Measurements from ENCODE around the gene CAMTA1.

CAMTA1 gene

GRCh38 chr1:7716506-7716905 is 931.3 kb downstream of the CAMTA1 start (continued):
- no peak for TF ChIP-seq TRIM28 (IDR thresholded peaks at IDR 0.05; ENCODE audit: borderline replicate concordance, low read length)

DNA sequence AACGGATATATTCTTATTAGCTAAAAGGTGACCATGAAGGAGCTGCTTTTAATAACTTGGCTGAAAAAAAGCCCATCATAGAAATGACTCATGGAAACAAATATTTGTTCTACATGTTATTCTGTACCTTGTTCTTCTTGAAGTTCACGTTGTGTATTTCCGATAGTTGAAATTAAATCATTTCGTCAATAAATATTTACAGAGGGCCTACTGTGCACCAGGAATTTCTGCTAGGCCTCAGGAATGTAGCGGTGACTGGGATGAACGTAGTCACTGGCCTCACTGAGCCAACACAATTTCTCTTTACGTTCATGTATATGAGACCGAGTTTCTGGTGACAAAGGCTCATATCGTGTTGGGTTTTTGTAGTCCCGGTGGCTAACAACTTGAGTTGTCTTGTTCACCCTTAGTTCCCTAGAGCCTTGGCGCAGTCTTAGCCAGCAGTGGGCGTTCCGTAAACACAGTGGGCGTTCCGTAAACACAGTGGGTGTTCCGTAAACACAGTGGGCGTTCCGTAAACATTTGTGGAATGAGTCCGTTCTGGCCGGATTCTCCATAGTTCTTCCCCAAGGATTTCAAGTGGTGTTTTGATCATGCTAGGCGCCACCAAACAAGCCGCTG is 932.6 kb downstream of the CAMTA1 start:
- no peaks in the 10 kb centered on the region for H3K36me3 ChIP-seq (ENCODE audit: control insufficient read depth in 2 of 2, insufficient read depth in 1 of 2, low read length in 2 of 2)
- no peaks in the 10 kb centered on the region for H3K9me3 ChIP-seq (ENCODE audit: control insufficient read depth, insufficient read depth, low read depth, low read length)
- no peaks in the 10 kb centered on the region for H3K4me1 ChIP-seq (ENCODE audit: control insufficient read depth, insufficient read depth, low read length)
- ChIA-PET CTCF (interaction anchor here (0.7 to 2.0 kb wide), 5 partner anchors 34 to 74 kb away, joined by 3 to 7 read pairs (median 6); no protein-coding TSS in a partner anchor), POLR2A (no interaction called here)
- no peak overlapping the region for H3K27ac ChIP-seq (ENCODE audit: extremely low read depth, low read depth, low read length)
- no peak overlapping the region for H3K4me3 ChIP-seq (ENCODE audit: low read depth, low read length)
- peak; percentile 64 for TF ChIP-seq EGR2 (tag by site-specific recombination; IDR thresholded peaks at IDR 0.05; ENCODE audit: low read depth)
- peak; percentile 87 for TF ChIP-seq ZIC2 (tag by site-specific recombination; IDR thresholded peaks at IDR 0.05)
- no peak for TF ChIP-seq ZNF654 (tag by site-specific recombination; IDR thresholded peaks at IDR 0.05; ENCODE audit: low read depth)
- TF ChIP-seq ZBTB20 (tag by site-specific recombination; IDR thresholded peaks at IDR 0.05), result no peak
- peak; percentile 85 for TF ChIP-seq ZFHX2 (tag by site-specific recombination; conservative IDR thresholded peaks at IDR 0.05)
- no peak for TF ChIP-seq SALL2 (tag by site-specific recombination; IDR thresholded peaks at IDR 0.05; ENCODE audit: borderline replicate concordance)

DNA sequence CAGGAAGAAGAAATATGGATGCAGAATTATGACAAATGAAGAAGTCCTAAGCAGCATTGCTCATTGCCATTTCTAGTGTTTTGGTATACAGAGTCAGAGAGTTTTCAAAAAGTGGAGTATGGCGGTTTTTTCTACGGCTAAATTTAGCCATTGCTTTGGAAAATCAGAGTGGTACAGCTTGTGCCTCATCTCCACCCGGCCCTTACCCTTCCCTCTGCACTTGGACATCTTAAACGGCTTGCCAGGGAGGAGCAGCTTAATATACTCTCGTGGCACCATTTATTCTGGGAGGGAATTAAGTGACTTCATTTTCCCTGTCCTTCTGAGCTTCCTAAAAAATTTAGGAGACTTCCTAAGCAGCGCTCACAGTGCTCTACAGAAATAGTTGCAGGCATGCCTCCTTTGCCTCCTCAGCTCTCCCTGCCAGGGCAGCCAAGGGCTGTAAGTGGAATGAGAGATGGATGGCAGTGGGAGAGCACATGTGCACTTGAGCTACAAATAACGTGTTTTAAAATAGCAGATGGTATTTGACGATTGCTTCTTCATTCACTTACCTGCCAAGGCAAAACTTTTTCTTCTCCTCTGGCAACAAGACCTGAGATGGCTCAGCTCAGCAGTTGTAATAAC is 934.3 kb downstream of the CAMTA1 start:
- Histone ChIP-seq H3K4me3 (ENCODE audit: low read depth, low read length) (no peak overlapping the region), H3K4me1 (ENCODE audit: control insufficient read depth, insufficient read depth, low read length) (no peaks in the 10 kb centered on the region), H3K36me3 (ENCODE audit: control insufficient read depth in 2 of 2, insufficient read depth in 1 of 2, low read length in 2 of 2) (no peaks in the 10 kb centered on the region), H3K9me3 (ENCODE audit: control insufficient read depth, insufficient read depth, low read depth, low read length) (no peaks in the 10 kb centered on the region), H3K27ac (ENCODE audit: extremely low read depth, low read depth, low read length) (no peak overlapping the region)
- POLR2A ChIA-PET, result no interaction called here
- TF ChIP-seq ZNF274 (IDR thresholded peaks at IDR 0.05; ENCODE audit: low read length), result no peak
- no peak for TF ChIP-seq ZNF274 (tag by site-specific recombination; IDR thresholded peaks at IDR 0.05; ENCODE audit: borderline replicate concordance)
- TF ChIP-seq ZSCAN23 (tag by site-specific recombination; IDR thresholded peaks at IDR 0.05), result no peak
- TF ChIP-seq ZNF394 (tag by site-specific recombination; IDR thresholded peaks at IDR 0.05; ENCODE audit: borderline replicate concordance), result no peak
- TF ChIP-seq SCRT2 (tag by site-specific recombination; IDR thresholded peaks at IDR 0.05), result no peak
- TF ChIP-seq ZNF558 (tag by site-specific recombination; IDR thresholded peaks at IDR 0.05), result no peak
- no peak for TF ChIP-seq ZBTB1 (tag by site-specific recombination; IDR thresholded peaks at IDR 0.05)
- TF ChIP-seq, protein P1, sequence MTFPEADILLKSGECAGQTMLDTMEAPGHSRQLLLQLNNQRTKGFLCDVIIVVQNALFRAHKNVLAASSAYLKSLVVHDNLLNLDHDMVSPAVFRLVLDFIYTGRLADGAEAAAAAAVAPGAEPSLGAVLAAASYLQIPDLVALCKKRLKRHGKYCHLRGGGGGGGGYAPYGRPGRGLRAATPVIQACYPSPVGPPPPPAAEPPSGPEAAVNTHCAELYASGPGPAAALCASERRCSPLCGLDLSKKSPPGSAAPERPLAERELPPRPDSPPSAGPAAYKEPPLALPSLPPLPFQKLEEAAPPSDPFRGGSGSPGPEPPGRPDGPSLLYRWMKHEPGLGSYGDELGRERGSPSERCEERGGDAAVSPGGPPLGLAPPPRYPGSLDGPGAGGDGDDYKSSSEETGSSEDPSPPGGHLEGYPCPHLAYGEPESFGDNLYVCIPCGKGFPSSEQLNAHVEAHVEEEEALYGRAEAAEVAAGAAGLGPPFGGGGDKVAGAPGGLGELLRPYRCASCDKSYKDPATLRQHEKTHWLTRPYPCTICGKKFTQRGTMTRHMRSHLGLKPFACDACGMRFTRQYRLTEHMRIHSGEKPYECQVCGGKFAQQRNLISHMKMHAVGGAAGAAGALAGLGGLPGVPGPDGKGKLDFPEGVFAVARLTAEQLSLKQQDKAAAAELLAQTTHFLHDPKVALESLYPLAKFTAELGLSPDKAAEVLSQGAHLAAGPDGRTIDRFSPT (tag by site-specific recombination; IDR thresholded peaks at IDR 0.05), result no peak
- no peak for TF ChIP-seq ZNF600 (tag by site-specific recombination; IDR thresholded peaks at IDR 0.05)
- no peak for TF ChIP-seq ZNF354C (tag by site-specific recombination; IDR thresholded peaks at IDR 0.05; ENCODE audit: borderline replicate concordance, low read depth)
- TF ChIP-seq MYNN (tag by site-specific recombination; IDR thresholded peaks at IDR 0.05; ENCODE audit: borderline replicate concordance), result no peak
- no peak for TF ChIP-seq ZNF747 (tag by site-specific recombination; IDR thresholded peaks at IDR 0.05)
- TF ChIP-seq GFI1B (tag by site-specific recombination; IDR thresholded peaks at IDR 0.05), result no peak
- no peak for TF ChIP-seq ZNF37A (tag by site-specific recombination; IDR thresholded peaks at IDR 0.05)
- no peak for TF ChIP-seq ZNF626 (tag by site-specific recombination; IDR thresholded peaks at IDR 0.05)
- TF ChIP-seq, protein P2, sequence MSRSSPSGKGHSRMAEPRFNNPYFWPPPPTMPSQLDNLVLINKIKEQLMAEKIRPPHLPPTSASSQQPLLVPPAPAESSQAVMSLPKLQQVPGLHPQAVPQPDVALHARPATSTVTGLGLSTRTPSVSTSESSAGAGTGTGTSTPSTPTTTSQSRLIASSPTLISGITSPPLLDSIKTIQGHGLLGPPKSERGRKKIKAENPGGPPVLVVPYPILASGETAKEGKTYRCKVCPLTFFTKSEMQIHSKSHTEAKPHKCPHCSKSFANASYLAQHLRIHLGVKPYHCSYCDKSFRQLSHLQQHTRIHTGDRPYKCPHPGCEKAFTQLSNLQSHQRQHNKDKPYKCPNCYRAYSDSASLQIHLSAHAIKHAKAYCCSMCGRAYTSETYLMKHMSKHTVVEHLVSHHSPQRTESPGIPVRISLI (tag by site-specific recombination; IDR thresholded peaks at IDR 0.05), result no peak
- CTCF ChIA-PET, result interaction anchor here (0.6 to 2.0 kb wide), 3 partner anchors 33 to 237 kb away, joined by 4 to 7 read pairs (median 6); no protein-coding TSS in a partner anchor

Measured in HEK293 (cell line).